OCI-LY7 (cell line): ENCODE data around the gene ANO9. TPM values are rescaled to one million over a fixed set of nuclear protein-coding genes. Genes with fewer than 3 reads are reported as not detected.

Experiments used
- BruUV-seq: library from RNA; stranded (reverse); fragments of 400-500 nt; replicated peaks from 2 replicates; lab custom pipeline; 2021; lab: Mats Ljungman, UMichigan
- CTCF ChIA-PET: fragments of 300-600 bp; sonication (Branson Sonifier 250); formaldehyde crosslinking; loops from one replicate; lab custom pipeline; 2022; ENCODE audit warnings: antibody characterized with exemption; ENCODE audit not compliant: unreplicated experiment; lab: Charles Lee
- POLR2A ChIA-PET: fragments of 300-600 bp; sonication (Branson Sonifier 250); formaldehyde crosslinking; loops from one replicate; lab custom pipeline; 2022; ENCODE audit warnings: antibody characterized with exemption; lab: Charles Lee
- DNase-seq: peaks from one replicate; pipeline ENCODE4 v3.0.0-alpha.2; 2015; ENCODE audit warnings: low spot score
- H2AFZ ChIP-seq: fragments of 200-600 bp; sonication (generic), shearing (Covaris generic); 2 replicates; pipeline ENCODE4 v1.6.1; 2014; ENCODE audit warnings: mild to moderate bottlenecking, antibody characterized with exemption, low read length, moderate library complexity
- H3K27ac ChIP-seq: fragments of 200-600 bp; sonication (generic); 2 replicates; pipeline ENCODE4 v1.5.1; 2014; ENCODE audit warnings: mixed run types, low read depth, mild to moderate bottlenecking, moderate library complexity, low read length, inconsistent platforms; ENCODE audit not compliant: poor library complexity, severe bottlenecking
- H3K36me3 ChIP-seq: fragments of 200-600 bp; sonication (generic); 2 replicates; pipeline ENCODE4 v1.6.1; 2014; ENCODE audit warnings: mild to moderate bottlenecking, antibody characterized with exemption, low read length, moderate library complexity, mixed read lengths; ENCODE audit not compliant: insufficient read depth
- H3K4me1 ChIP-seq: fragments of 200-600 bp; sonication (generic); 2 replicates; pipeline ENCODE4 v1.5.1; 2014; ENCODE audit warnings: mild to moderate bottlenecking, low read length; ENCODE audit not compliant: insufficient read depth, poor library complexity, severe bottlenecking
- H3K4me2 ChIP-seq: fragments of 200-600 bp; sonication (generic); 2 replicates; pipeline ENCODE4 v1.6.1; 2014; ENCODE audit warnings: mild to moderate bottlenecking, low read length
- H3K4me3 ChIP-seq: fragments of 200-600 bp; sonication (generic); 2 replicates; pipeline ENCODE4 v1.5.1; 2014; ENCODE audit warnings: mild to moderate bottlenecking, low read depth, low read length; ENCODE audit not compliant: poor library complexity, severe bottlenecking
- H3K79me2 ChIP-seq: fragments of 200-600 bp; sonication (generic); 2 replicates; pipeline ENCODE4 v1.6.1; 2016; ENCODE audit warnings: low read depth, mild to moderate bottlenecking, low read length, moderate library complexity, mixed read lengths; ENCODE audit not compliant: insufficient read depth
- H3K9me2 ChIP-seq: fragments of 200-600 bp; sonication (generic); 2 replicates; pipeline ENCODE4 v1.6.1; 2016; ENCODE audit warnings: mild to moderate bottlenecking, low read length, mixed read lengths; ENCODE audit not compliant: insufficient read depth
- H3K9me3 ChIP-seq: fragments of 200-600 bp; sonication (generic); 2 replicates; pipeline ENCODE4 v1.6.1; 2014; ENCODE audit warnings: mild to moderate bottlenecking, mixed run types, low read length, mixed read lengths
- H4K20me1 ChIP-seq: fragments of 200-600 bp; sonication (generic); 2 replicates; pipeline ENCODE4 v1.6.1; 2014; ENCODE audit warnings: mild to moderate bottlenecking, antibody characterized with exemption, low read length, moderate library complexity, mixed read lengths; ENCODE audit not compliant: insufficient read depth
- CTCF ChIP-seq: fragments of 200-600 bp; sonication (generic); conservative IDR thresholded peaks from 2 replicates; pipeline ENCODE4 v1.5.1; 2014; ENCODE audit warnings: mild to moderate bottlenecking, antibody characterized with exemption, low read length, moderate library complexity, mixed read lengths
- EZH2phosphoT487 ChIP-seq: fragments of 200-600 bp; sonication (generic); IDR thresholded peaks from 2 replicates; pipeline ENCODE4 v1.6.1; 2018; ENCODE audit warnings: low read depth, borderline replicate concordance, mild to moderate bottlenecking, mixed run types, antibody characterized with exemption, low read length, moderate library complexity, mixed read lengths
- intact Hi-C: fragments of 100-400 bp; cut with micrococcal nuclease; formaldehyde crosslinking; loops from one replicate; pipeline ENCODE4 v1.10.0; 2022; ENCODE audit not compliant: unreplicated experiment
- total RNA-seq, 2 experiments: library from RNA; depleted of rRNA in 1 of 2; stranded (reverse); fragments of >200 nt in 1 of 2; shearing (Covaris generic) in 1 of 2; gene quantifications; 2 replicates each; pipeline ENCODE4 v1.2.3, GENCODE V29; 2014 to 2022

Gene ANO9
- total RNA-seq, 2 experiments from 2014 or later: 25.7 to 27.6 TPM

GRCh38 chr11:464316-464715, 22.5 kb upstream of the ANO9 start:
- no TSS peak for BruUV-seq
- Histone ChIP-seq H4K20me1 (no peaks in the 10 kb centered on the region), H3K79me2 (no peaks in the 10 kb centered on the region), H3K4me2 (no peak overlapping the region), H3K9me2 (no peaks in the 10 kb centered on the region), H2AFZ (no peak overlapping the region), H3K36me3 (no peaks in the 10 kb centered on the region), H3K4me3 (no peak overlapping the region), H3K4me1 (no peaks in the 10 kb centered on the region), H3K9me3 (no peaks in the 10 kb centered on the region), H3K27ac (no peak overlapping the region)
- DNase-seq: no peak
- intact Hi-C loops: no loop called here
- POLR2A ChIA-PET: no interaction called here
- TF ChIP-seq EZH2phosphoT487 (no peak), CTCF (no peak)
- CTCF ChIA-PET: no interaction called here

- H3K36me3 ChIP-seq: no peaks in the 10 kb centered on the region
- H3K27ac ChIP-seq: no peak overlapping the region
- H3K9me3 ChIP-seq: no peaks in the 10 kb centered on the region
- POLR2A ChIA-PET: no interaction called here
- no TSS peak for BruUV-seq
- H2AFZ ChIP-seq: no peak overlapping the region
- intact Hi-C loops: no loop called here
- H3K79me2 ChIP-seq: no peaks in the 10 kb centered on the region
- no peak overlapping the region for H3K4me2 ChIP-seq
- H3K9me2 ChIP-seq: no peaks in the 10 kb centered on the region
- TF ChIP-seq CTCF (no peak), EZH2phosphoT487 (no peak)
- H3K4me1 ChIP-seq: no peaks in the 10 kb centered on the region
- CTCF ChIA-PET: no interaction called here
- H3K4me3 ChIP-seq: no peak overlapping the region
- H4K20me1 ChIP-seq: no peaks in the 10 kb centered on the region
- no peak for DNase-seq
Measured at GRCh38 chr11:462107-462890, 20.5 kb upstream of the ANO9 start.

GRCh38 chr11:461626-462025, 19.8 kb upstream of the ANO9 start:
- intact Hi-C loops: no loop called here
- ChIA-PET CTCF (no interaction called here), POLR2A (no interaction called here)
- no TSS peak for BruUV-seq
- Histone ChIP-seq H3K9me3 (no peaks in the 10 kb centered on the region), H3K4me2 (no peak overlapping the region), H3K79me2 (no peaks in the 10 kb centered on the region), H3K36me3 (no peaks in the 10 kb centered on the region), H3K9me2 (no peaks in the 10 kb centered on the region), H3K27ac (no peak overlapping the region), H3K4me3 (no peak overlapping the region), H4K20me1 (no peaks in the 10 kb centered on the region), H3K4me1 (no peaks in the 10 kb centered on the region), H2AFZ (no peak overlapping the region)
- TF ChIP-seq CTCF (no peak), EZH2phosphoT487 (no peak)
- DNase-seq: no peak
